Testis (tissue), 2 donors: ENCODE measurements around the gene CDKN1C.

Experiments used
- CTCF ChIP-seq, 3 experiments: fragments of 450-650 bp in 2 of 3; fragments of 200-600 bp in 1 of 3; sonication (generic) in 1 of 3; IDR thresholded peaks; one replicate each; pipeline ENCODE4 v1.5.1; 2016 to 2019; ENCODE audit warnings: antibody characterized with exemption in 3 of 3, mild to moderate bottlenecking in 2 of 3, moderate library complexity in 1 of 3
- POLR2A ChIP-seq: fragments of 450-650 bp; IDR thresholded peaks from one replicate; pipeline ENCODE4 v1.6.1; 2017; ENCODE audit warnings: antibody characterized with exemption, mild to moderate bottlenecking, moderate library complexity

GRCh38 chr11:2899080-2899783, 13.7 kb upstream of the CDKN1C start:
- TF ChIP-seq CTCF (IDR thresholded peaks at IDR 0.05): no peak
- no peak for TF ChIP-seq POLR2A
